HEK293 (cell line): Measurements from ENCODE around the gene HMX3.
"Not testable (repeated sequence)": the region's sequence is repeated elsewhere in the genome, so short reads cannot be mapped to it uniquely, and the experiment has no call there.

Source experiments
- KLF1 ChIP-seq: fragments of 450-650 bp; formaldehyde crosslinking; IDR thresholded peaks from 2 replicates; pipeline ENCODE4 v1.5.1; 2016; ENCODE audit warnings: missing biosample characterization, missing genetic modification characterization
- ZFP41 ChIP-seq: fragments of 450-650 bp; formaldehyde crosslinking; IDR thresholded peaks from 2 replicates; pipeline ENCODE4 v1.5.1; 2016; ENCODE audit warnings: missing biosample characterization, missing genetic modification characterization, borderline replicate concordance
- ZNF24 ChIP-seq: fragments of 450-650 bp; formaldehyde crosslinking; IDR thresholded peaks from 2 replicates; pipeline ENCODE4 v1.5.1; 2016; ENCODE audit warnings: missing biosample characterization, missing genetic modification characterization
- ZNF274 ChIP-seq, 2 experiments: fragments of 200-500 bp in 1 of 2; fragments of 450-650 bp in 1 of 2; sonication (Bioruptor generic) in 1 of 2; formaldehyde crosslinking in 1 of 2; IDR thresholded peaks; 2 replicates each; pipeline versions ENCODE4 v1.5.1 to v1.6.1; 2014 to 2016; ENCODE audit warnings: borderline replicate concordance in 1 of 2, inconsistent platforms in 1 of 2, low read length in 1 of 2, missing biosample characterization in 1 of 2, missing genetic modification characterization in 1 of 2
- ZNF394 ChIP-seq: fragments of 450-650 bp; formaldehyde crosslinking; IDR thresholded peaks from 2 replicates; pipeline ENCODE4 v1.5.1; 2016; ENCODE audit warnings: missing biosample characterization, missing genetic modification characterization, mild to moderate bottlenecking, moderate library complexity, borderline replicate concordance
- ZNF707 ChIP-seq: fragments of 450-650 bp; formaldehyde crosslinking; IDR thresholded peaks from 2 replicates; pipeline ENCODE4 v1.5.1; 2016; ENCODE audit warnings: missing biosample characterization, missing genetic modification characterization
- ZNF76 ChIP-seq: fragments of 450-650 bp; formaldehyde crosslinking; IDR thresholded peaks from 2 replicates; pipeline ENCODE4; 2016; ENCODE audit warnings: low read depth, missing biosample characterization, missing genetic modification characterization, borderline replicate concordance
- TF ChIP-seq, protein P1 (sequence below): fragments of 450-650 bp; formaldehyde crosslinking; IDR thresholded peaks from 2 replicates; pipeline ENCODE4 v1.5.1; 2016; ENCODE audit warnings: missing biosample characterization, missing genetic modification characterization
- TF ChIP-seq, protein P2 (sequence below): fragments of 450-650 bp; formaldehyde crosslinking; IDR thresholded peaks from 2 replicates; pipeline ENCODE4 v1.5.1; 2016; ENCODE audit warnings: missing biosample characterization, missing genetic modification characterization

DNA sequence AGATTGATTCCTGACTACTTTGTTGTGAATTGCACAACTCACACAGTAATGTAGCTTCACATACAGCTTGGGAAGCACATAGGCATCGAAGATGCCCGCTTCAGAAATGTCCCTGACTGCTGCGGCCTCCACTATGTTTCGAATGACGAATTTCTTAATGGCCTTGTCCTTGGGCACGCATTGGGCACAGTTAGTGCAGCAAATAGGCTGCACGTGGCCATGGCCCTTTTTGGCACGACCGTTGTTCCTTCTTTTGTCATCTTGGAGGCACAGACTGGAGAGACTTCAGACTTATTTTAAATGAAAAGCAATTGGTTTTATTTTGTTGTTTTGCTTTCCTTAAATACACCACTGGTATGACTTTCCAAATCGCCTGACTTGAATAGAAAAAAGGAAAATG is 35.8 kb downstream of the HMX3 start:
- TF ChIP-seq, protein P1, sequence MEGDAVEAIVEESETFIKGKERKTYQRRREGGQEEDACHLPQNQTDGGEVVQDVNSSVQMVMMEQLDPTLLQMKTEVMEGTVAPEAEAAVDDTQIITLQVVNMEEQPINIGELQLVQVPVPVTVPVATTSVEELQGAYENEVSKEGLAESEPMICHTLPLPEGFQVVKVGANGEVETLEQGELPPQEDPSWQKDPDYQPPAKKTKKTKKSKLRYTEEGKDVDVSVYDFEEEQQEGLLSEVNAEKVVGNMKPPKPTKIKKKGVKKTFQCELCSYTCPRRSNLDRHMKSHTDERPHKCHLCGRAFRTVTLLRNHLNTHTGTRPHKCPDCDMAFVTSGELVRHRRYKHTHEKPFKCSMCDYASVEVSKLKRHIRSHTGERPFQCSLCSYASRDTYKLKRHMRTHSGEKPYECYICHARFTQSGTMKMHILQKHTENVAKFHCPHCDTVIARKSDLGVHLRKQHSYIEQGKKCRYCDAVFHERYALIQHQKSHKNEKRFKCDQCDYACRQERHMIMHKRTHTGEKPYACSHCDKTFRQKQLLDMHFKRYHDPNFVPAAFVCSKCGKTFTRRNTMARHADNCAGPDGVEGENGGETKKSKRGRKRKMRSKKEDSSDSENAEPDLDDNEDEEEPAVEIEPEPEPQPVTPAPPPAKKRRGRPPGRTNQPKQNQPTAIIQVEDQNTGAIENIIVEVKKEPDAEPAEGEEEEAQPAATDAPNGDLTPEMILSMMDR (tag by site-specific recombination): not testable (repeated sequence)
- not testable (repeated sequence) for TF ChIP-seq ZNF274 (IDR thresholded peaks at IDR 0.05; ENCODE audit: low read length); ZNF274 (tag by site-specific recombination; IDR thresholded peaks at IDR 0.05; ENCODE audit: borderline replicate concordance); ZNF394 (tag by site-specific recombination); ZNF707 (tag by site-specific recombination); ZFP41 (tag by site-specific recombination); KLF1 (tag by site-specific recombination); ZNF76; ZNF24 (tag by site-specific recombination)
- TF ChIP-seq, protein P2, sequence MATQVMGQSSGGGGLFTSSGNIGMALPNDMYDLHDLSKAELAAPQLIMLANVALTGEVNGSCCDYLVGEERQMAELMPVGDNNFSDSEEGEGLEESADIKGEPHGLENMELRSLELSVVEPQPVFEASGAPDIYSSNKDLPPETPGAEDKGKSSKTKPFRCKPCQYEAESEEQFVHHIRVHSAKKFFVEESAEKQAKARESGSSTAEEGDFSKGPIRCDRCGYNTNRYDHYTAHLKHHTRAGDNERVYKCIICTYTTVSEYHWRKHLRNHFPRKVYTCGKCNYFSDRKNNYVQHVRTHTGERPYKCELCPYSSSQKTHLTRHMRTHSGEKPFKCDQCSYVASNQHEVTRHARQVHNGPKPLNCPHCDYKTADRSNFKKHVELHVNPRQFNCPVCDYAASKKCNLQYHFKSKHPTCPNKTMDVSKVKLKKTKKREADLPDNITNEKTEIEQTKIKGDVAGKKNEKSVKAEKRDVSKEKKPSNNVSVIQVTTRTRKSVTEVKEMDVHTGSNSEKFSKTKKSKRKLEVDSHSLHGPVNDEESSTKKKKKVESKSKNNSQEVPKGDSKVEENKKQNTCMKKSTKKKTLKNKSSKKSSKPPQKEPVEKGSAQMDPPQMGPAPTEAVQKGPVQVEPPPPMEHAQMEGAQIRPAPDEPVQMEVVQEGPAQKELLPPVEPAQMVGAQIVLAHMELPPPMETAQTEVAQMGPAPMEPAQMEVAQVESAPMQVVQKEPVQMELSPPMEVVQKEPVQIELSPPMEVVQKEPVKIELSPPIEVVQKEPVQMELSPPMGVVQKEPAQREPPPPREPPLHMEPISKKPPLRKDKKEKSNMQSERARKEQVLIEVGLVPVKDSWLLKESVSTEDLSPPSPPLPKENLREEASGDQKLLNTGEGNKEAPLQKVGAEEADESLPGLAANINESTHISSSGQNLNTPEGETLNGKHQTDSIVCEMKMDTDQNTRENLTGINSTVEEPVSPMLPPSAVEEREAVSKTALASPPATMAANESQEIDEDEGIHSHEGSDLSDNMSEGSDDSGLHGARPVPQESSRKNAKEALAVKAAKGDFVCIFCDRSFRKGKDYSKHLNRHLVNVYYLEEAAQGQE (tag by site-specific recombination): not testable (repeated sequence)
